ENCODE data around the gene GALNT18. TPM values are rescaled to one million over a fixed set of nuclear protein-coding genes. Genes with fewer than 3 reads are reported as not detected.
A peak's percentile ranks its signal among the peaks of the same experiment; 100 is the strongest.

GALNT18 gene
- total RNA-seq, 2 donors from 2014 or later: 5.3 to 7.3 TPM

DNA sequence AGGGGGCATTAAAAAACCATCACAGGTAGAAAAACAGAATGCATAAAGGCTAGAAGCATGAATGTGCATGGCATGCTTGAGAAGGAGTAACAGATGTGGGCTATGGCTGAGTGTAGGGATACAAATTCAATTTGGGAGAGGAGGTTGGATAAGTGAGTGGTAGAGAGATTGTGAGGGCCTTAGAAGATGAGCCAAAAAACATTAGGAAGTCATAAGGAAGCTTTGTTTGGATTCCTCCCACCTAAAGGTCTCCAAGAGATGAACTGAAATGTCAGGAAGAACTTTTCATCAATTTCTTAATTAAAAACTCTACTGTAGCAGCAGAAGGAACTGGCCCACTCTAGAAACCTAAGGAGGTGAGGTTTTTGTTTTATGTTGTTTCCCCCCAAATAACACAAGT is 227.6 kb downstream of the GALNT18 start:
- H3K36me3 ChIP-seq (replicated peaks in 1 of 2; ENCODE audit: insufficient read depth in 1 of 2, low read depth in 2 of 2): no peaks in the 10 kb centered on the region
- no peak for TF ChIP-seq POLR2A (IDR thresholded peaks at IDR 0.05)
- no peak for TF ChIP-seq CTCF (IDR thresholded peaks at IDR 0.05)
- peaks cover 4% of the 10 kb centered on the region for H3K4me1 ChIP-seq
- intact Hi-C loops (cut with DNase I): no loop called here
- DNase-seq (no peak), ATAC-seq (no peak)
- no peaks in the 10 kb centered on the region for H3K9me3 ChIP-seq
- H3K27ac ChIP-seq: no peak overlapping the region
- H3K4me3 ChIP-seq: no peak overlapping the region
- no peaks in the 10 kb centered on the region for H3K27me3 ChIP-seq

DNA sequence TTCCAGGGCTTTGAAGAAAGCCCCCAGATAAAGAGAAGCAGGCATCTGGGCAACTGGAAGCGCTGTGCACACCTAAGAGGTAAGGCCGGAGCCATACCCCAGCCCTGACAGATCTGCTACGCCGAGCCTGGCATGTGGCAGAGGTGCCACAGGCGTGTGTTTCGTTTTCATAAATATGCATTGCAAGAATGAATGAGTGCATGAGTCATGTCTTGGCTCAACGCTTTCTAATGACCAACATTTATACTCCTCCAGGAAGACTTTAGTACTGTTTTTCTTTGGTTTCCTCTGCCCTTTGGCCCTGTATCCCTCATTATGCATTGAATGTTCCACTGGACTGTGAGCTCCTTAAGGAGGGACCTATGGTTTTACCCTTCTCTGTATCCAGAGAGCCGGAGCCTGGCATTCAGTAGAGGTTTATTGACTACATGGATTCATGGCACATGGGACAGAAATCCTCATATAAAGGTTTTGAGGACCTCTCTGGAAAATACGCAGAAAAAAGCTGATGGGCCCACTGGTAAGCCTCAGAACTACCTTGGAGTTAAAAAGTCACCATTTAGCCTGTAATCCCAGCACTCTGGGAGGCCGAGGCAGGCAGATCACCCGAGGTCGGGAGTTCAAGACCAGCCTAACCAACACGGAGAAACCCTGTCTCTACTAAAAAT is 229.9 kb downstream of the GALNT18 start:
- ATAC-seq (peak; percentile 36), DNase-seq (no peak)
- no peaks in the 10 kb centered on the region for H3K27me3 ChIP-seq
- H3K4me1 ChIP-seq: peaks cover 7% of the 10 kb centered on the region
- H3K4me3 ChIP-seq: no peak overlapping the region
- no peaks in the 10 kb centered on the region for H3K36me3 ChIP-seq (replicated peaks in 1 of 2; ENCODE audit: insufficient read depth in 1 of 2, low read depth in 2 of 2)
- H3K9me3 ChIP-seq: no peaks in the 10 kb centered on the region
- TF ChIP-seq POLR2A (IDR thresholded peaks at IDR 0.05) (no peak), CTCF (IDR thresholded peaks at IDR 0.05) (no peak)
- intact Hi-C loops (cut with DNase I): no loop called here
- WGBS, 2 donors: 83 to 86% methylated on average over 13 of the region's 13 CpGs
- H3K27ac ChIP-seq: no peak overlapping the region

DNA sequence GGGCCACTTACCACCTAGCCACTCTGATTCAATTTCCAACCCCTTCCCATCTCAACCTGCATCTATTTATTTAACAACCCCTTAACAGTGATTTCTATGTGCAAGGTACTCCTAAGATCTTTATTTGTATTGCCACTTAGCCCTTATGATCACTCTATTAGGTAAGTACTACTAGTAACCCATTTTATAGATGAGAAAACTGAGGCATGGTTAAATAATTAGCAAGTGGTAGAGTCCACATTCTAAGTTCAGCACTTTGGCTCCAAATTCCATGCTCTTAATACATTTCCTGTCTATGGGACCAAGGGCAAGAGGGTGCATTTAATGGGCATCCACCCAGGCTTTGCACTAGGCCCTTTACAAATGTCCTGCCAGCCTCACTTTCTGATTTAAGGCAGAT is 230.6 kb downstream of the GALNT18 start:
- intact Hi-C loops (cut with DNase I): no loop called here
- DNase-seq: no peak
- ATAC-seq: no peak
- Histone ChIP-seq H3K36me3 (replicated peaks in 1 of 2; ENCODE audit: insufficient read depth in 1 of 2, low read depth in 2 of 2) (no peaks in the 10 kb centered on the region), H3K4me1 (peaks cover 7% of the 10 kb centered on the region), H3K27ac (no peak overlapping the region), H3K4me3 (no peak overlapping the region), H3K27me3 (no peaks in the 10 kb centered on the region), H3K9me3 (no peaks in the 10 kb centered on the region)
- no peak for TF ChIP-seq CTCF (IDR thresholded peaks at IDR 0.05)
- no peak for TF ChIP-seq POLR2A (IDR thresholded peaks at IDR 0.05)

GRCh38 chr11:11390068-11390771 is 231.6 kb downstream of the GALNT18 start:
- no peak for ATAC-seq
- no peak for DNase-seq

More at GRCh38 chr11:11390068-11390771, 231.6 kb downstream of the GALNT18 start:
- 90 to 95% methylated on average over 5 of the region's 5 CpGs for WGBS, 2 donors
- Histone ChIP-seq H3K36me3 (replicated peaks in 1 of 2; ENCODE audit: insufficient read depth in 1 of 2, low read depth in 2 of 2) (no peaks in the 10 kb centered on the region), H3K4me1 (peaks cover 7% of the 10 kb centered on the region), H3K27me3 (no peaks in the 10 kb centered on the region), H3K4me3 (no peak overlapping the region), H3K27ac (no peak overlapping the region), H3K9me3 (no peaks in the 10 kb centered on the region)
- intact Hi-C loops (cut with DNase I): no loop called here
- TF ChIP-seq POLR2A (IDR thresholded peaks at IDR 0.05) (no peak), CTCF (IDR thresholded peaks at IDR 0.05) (no peak)

Measured in body of pancreas (tissue), 4 donors.